HEK293 (cell line): Measurements from ENCODE around the gene PITRM1.

Experiments used
- PRDM1 ChIP-seq: fragments of 450-650 bp; formaldehyde crosslinking; IDR thresholded peaks from 2 replicates; pipeline ENCODE4; 2016; ENCODE audit warnings: missing biosample characterization, missing genetic modification characterization
- ZNF558 ChIP-seq: fragments of 450-650 bp; formaldehyde crosslinking; IDR thresholded peaks from 2 replicates; pipeline ENCODE4 v1.5.1; 2016; ENCODE audit warnings: missing biosample characterization, missing genetic modification characterization
- ZNF76 ChIP-seq: fragments of 450-650 bp; formaldehyde crosslinking; IDR thresholded peaks from 2 replicates; pipeline ENCODE4; 2016; ENCODE audit warnings: low read depth, missing biosample characterization, missing genetic modification characterization, borderline replicate concordance

- no peak for TF ChIP-seq ZNF558 (tag by site-specific recombination)
- no peak for TF ChIP-seq ZNF76 (tag by site-specific recombination)
- no peak for TF ChIP-seq PRDM1 (tag by site-specific recombination)
These were observed 20.0 kb downstream of the PITRM1 start for GRCh38 chr10:3152566-3152935.
